Left lung (tissue), 10 donors: Measurements from ENCODE around the gene TMEM164. TPM values are rescaled to one million over a fixed set of nuclear protein-coding genes. Genes with fewer than 3 reads are reported as not detected.

Experiments
- ATAC-seq: fragments of 200-7000 bp; cut with Tn5 transposase; one replicate; pipeline ENCODE4 v1.9.1; 2020; ENCODE audit warnings: moderate library complexity
- DNase-seq, 4 donors: peaks; one replicate each; pipeline ENCODE4 v3.0.0-alpha.2; 2013 to 2020
- H3K27ac ChIP-seq, 2 donors: fragments of 200-600 bp; sonication (generic) in 1 of 2; one replicate each; pipeline versions ENCODE4 v1.5.0 to v1.8.0; 2020 to 2021
- H3K27me3 ChIP-seq, 2 donors: fragments of 200-600 bp; sonication (generic) in 1 of 2; one replicate each; pipeline versions ENCODE4 v1.5.0 to v1.8.0; 2020 to 2021
- H3K36me3 ChIP-seq, 2 donors: fragments of 200-600 bp; sonication (generic) in 1 of 2; one replicate each; pipeline versions ENCODE4 v1.5.0 to v1.8.0; 2020 to 2021
- H3K4me1 ChIP-seq, 2 donors: fragments of 200-600 bp; one replicate each; pipeline ENCODE4 v1.8.0; 2021
- H3K4me3 ChIP-seq, 2 donors: fragments of 200-600 bp; sonication (generic) in 1 of 2; one replicate each; pipeline versions ENCODE4 v1.5.0 to v1.8.0; 2020 to 2021; ENCODE audit warnings: mild to moderate bottlenecking in 1 of 2
- H3K9me3 ChIP-seq, 2 donors: fragments of 200-600 bp; sonication (generic) in 1 of 2; one replicate each; pipeline versions ENCODE4 v1.5.0 to v1.8.0; 2020 to 2021
- intact Hi-C, 2 donors: fragments of 100-400 bp; cut with DNase I; formaldehyde crosslinking; loops; one replicate each; pipeline versions ENCODE4 v1.11.2 to v1.14.2; 2022
- polyA plus RNA-seq, 6 donors: library from polyadenylated mRNA; unstranded; fragments of 120-200 nt; gene quantifications; one replicate each; pipeline ENCODE4 v1.2.1, GENCODE V29; 2013; ENCODE audit not compliant: insufficient read length in 6 of 6
- total RNA-seq, 2 donors: library from RNA; stranded (reverse); fragmentation: NEBNext Ultra II Directional; extraction: Animal tissue kit (Norgen Biotek cat#: 25700); gene quantifications; one replicate each; pipeline ENCODE4 v1.2.1, GENCODE V29; 2021
- TF ChIP-seq, protein P1 (sequence below), 2 donors: fragments of 200-600 bp; sonication (generic) in 1 of 2; IDR thresholded peaks; one replicate each; pipeline versions ENCODE4 v1.5.0 to v1.8.0; 2021; ENCODE audit warnings: antibody characterized with exemption in 2 of 2
- donor health status: DM: no; HTN: yes; CAD: no.
- donor health status: DM: no; HTN: no; CAD: no.

The TMEM164 gene
- total and polyA plus RNA-seq, 8 donors, result 39.2 to 111 (median 47.0) TPM

DNA sequence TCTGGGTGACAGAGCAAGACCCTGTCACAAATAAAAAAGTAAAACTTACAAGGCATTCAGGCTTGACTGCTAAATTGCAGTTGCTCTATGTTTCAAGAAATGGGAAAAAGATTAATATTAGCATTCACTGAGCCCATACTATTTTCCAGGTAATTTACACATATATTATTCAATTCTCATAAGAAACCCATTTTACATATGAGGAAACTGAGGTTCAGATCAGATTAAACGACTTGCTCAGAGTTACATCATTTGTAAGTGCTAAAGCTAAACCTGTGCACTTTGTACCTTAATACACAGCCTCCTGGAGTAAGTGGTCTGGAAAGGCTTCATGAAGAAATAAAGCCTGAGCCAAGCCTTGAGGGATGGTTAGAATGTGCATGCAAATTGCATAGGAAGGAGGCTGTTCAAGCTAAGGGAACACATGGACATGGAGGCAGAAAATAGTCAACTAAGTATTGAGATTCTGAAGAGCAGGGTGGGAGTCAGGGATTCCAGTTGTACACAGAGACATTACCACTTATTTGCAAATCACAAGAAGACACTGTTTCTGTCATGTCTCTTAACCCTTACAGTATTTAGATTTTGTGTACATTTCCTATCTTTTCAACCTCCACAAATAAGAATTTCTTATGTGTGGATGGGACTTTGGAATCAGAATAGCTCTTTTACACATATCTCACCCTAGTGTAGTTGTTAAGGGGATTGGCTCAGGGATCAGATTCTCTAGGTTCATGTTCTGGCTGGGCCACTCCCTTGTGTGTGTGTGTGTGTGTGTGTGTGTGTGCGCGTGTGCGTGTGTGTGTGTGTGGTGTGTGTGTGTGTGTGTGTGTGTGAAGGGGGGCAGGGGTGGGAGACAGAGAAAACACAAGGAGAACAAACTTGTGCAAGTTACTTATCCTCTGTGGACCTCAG is 113.4 kb downstream of the TMEM164 start:
- TF ChIP-seq, protein P1, sequence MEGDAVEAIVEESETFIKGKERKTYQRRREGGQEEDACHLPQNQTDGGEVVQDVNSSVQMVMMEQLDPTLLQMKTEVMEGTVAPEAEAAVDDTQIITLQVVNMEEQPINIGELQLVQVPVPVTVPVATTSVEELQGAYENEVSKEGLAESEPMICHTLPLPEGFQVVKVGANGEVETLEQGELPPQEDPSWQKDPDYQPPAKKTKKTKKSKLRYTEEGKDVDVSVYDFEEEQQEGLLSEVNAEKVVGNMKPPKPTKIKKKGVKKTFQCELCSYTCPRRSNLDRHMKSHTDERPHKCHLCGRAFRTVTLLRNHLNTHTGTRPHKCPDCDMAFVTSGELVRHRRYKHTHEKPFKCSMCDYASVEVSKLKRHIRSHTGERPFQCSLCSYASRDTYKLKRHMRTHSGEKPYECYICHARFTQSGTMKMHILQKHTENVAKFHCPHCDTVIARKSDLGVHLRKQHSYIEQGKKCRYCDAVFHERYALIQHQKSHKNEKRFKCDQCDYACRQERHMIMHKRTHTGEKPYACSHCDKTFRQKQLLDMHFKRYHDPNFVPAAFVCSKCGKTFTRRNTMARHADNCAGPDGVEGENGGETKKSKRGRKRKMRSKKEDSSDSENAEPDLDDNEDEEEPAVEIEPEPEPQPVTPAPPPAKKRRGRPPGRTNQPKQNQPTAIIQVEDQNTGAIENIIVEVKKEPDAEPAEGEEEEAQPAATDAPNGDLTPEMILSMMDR (IDR thresholded peaks at IDR 0.05), result no peak
- intact Hi-C loops, result no loop called here
- Histone ChIP-seq H3K4me1 (peaks cover 0 to 6% of the 10 kb centered on the region in 2 donors), H3K9me3 (no peaks in the 10 kb centered on the region), H3K27ac (no peak overlapping the region), H3K36me3 (no peaks in the 10 kb centered on the region), H3K4me3 (no peak overlapping the region), H3K27me3 (no peaks in the 10 kb centered on the region)
- DNase-seq (no peak), ATAC-seq (no peak)

DNA sequence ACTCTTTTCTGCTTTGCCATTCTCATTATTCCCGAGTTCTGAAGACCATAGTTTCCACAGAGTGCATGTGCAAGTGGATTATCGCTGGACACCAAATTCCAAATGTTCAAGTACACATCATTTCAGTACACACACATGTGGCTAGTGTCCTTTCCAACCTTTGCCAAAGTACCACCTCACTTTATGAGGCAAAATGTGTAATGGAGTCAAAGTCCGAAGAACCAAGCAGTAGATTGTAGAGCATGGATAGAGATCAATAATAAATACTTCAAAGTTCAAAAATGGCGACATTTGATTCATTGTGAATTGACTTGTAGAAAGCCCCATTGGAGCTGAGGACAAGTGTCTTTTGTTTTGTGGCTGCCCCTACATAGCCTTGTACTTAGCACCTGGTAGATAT is 115.6 kb downstream of the TMEM164 start:
- ATAC-seq, result no peak
- Histone ChIP-seq H3K9me3 (no peaks in the 10 kb centered on the region), H3K27me3 (no peaks in the 10 kb centered on the region), H3K4me1 (peaks cover 0 to 6% of the 10 kb centered on the region in 2 donors), H3K4me3 (no peak overlapping the region), H3K27ac (no peak overlapping the region), H3K36me3 (no peaks in the 10 kb centered on the region)
- DNase-seq, result no peak
- TF ChIP-seq, protein P1 (IDR thresholded peaks at IDR 0.05), result no peak
- intact Hi-C loops, result no loop called here

DNA sequence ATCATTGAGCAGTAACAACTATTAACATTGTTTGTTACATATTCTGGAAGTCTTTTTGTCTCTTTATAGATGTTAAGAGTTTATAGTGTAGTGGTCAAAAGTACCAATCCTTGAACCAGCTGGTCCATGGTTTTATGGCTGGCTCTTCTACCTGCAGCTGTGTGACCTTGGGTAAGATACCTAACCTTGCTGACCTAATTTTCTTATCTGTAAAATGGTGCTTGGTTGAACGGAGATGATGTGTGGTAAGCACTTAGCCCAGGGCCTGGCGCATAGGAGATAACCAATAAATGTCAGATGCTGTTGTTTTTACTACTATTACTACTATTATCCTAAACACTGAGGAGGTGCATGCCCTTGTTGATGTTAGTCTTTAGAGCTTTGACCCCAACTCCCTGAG is 116.6 kb downstream of the TMEM164 start:
- Histone ChIP-seq H3K27ac (peak overlapping the region in 1 of 2 donors; percentile 2), H3K36me3 (no peaks in the 10 kb centered on the region), H3K4me1 (peaks cover 0 to 6% of the 10 kb centered on the region in 2 donors), H3K9me3 (no peaks in the 10 kb centered on the region), H3K4me3 (no peak overlapping the region), H3K27me3 (no peaks in the 10 kb centered on the region)
- TF ChIP-seq, protein P1 (IDR thresholded peaks at IDR 0.05), result no peak
- ATAC-seq (no peak), DNase-seq (no peak)
- intact Hi-C loops, result no loop called here

DNA sequence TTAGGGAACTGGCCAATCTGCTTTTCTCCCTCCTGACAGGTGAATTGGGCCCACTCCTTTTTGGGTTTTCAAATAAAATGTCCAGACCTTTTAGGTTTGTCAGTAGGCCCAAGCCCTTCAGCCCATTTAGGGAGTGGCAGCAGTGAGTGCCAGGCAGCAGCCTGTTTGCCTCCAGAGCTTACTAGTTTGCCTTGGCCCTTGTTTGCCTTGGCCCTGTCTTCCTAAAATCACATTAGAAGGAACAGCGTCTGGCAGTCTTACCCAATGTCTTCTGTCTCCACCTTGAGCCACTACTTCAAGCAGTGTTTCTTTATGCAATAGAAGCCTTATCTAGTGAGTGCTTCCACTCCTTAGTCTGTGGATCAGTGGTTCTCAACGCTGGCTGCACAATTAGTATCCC is 117.1 kb downstream of the TMEM164 start:
- intact Hi-C loops, result no loop called here
- no peak overlapping the region for H3K4me3 ChIP-seq
- peak overlapping the region in 1 of 2 donors; percentile 2 for H3K27ac ChIP-seq
- H3K4me1 ChIP-seq, result peaks cover 0 to 6% of the 10 kb centered on the region in 2 donors
- H3K36me3 ChIP-seq, result no peaks in the 10 kb centered on the region
- TF ChIP-seq, protein P1 (IDR thresholded peaks at IDR 0.05), result no peak
- H3K27me3 ChIP-seq, result no peaks in the 10 kb centered on the region
- H3K9me3 ChIP-seq, result no peaks in the 10 kb centered on the region
- DNase-seq (no peak), ATAC-seq (peak; percentile 89)

DNA sequence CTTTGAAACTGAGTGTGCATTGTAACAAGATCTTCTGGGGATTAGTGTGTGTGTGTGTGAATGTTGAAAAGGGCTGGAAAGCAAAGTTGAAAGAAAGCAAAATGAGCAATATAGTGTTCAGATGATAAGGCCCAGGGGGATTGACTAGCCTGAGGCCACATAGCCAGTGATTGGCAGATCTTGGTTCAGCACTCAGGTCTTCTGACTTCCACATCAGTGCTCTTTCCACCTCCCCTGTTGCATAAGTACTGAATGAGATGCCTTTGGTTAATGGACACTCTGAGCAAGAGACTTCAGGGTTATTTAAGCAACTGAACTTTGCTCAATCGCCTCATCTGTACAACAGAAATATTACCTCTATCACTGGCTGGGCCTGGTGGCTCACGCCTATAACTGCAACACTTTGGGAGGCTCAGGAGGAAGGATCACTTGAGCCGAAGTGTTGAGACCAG is 120.4 kb downstream of the TMEM164 start:
- H3K4me1 ChIP-seq, result peaks cover 0 to 6% of the 10 kb centered on the region in 2 donors
- H3K9me3 ChIP-seq, result no peaks in the 10 kb centered on the region
- no peak overlapping the region for H3K27ac ChIP-seq
- TF ChIP-seq, protein P1 (IDR thresholded peaks at IDR 0.05), result no peak
- no peaks in the 10 kb centered on the region for H3K27me3 ChIP-seq
- intact Hi-C loops, result no loop called here
- H3K36me3 ChIP-seq, result no peaks in the 10 kb centered on the region
- ATAC-seq, result no peak
- H3K4me3 ChIP-seq, result no peak overlapping the region
- no peak for DNase-seq
